ENCODE results near the gene TPSB2.
"Not testable (repeated sequence)": the region's sequence is repeated elsewhere in the genome, so short reads cannot be mapped to it uniquely, and the experiment has no call there.

The TPSB2 gene

GRCh38 chr16:1188432-1189189 lies 41.4 kb downstream of the TPSB2 start:
- Histone ChIP-seq H3F3A (ENCODE audit: control insufficient read depth, insufficient read depth) (no peaks in the 10 kb centered on the region), H3K4me1 (ENCODE audit: control insufficient read depth, low read length) (no peaks in the 10 kb centered on the region), H3K4me2 (ENCODE audit: low read length) (no peak overlapping the region), H3K27ac (ENCODE audit: low read depth, low read length) (no peak overlapping the region), H3K27me3 (ENCODE audit: control insufficient read depth, low read length) (no peaks in the 10 kb centered on the region), H3K9me3 (ENCODE audit: control insufficient read depth, insufficient read depth, low read length) (no peaks in the 10 kb centered on the region), H3K79me2 (ENCODE audit: control insufficient read depth, low read length) (no peaks in the 10 kb centered on the region), H3K4me3 (ENCODE audit: low read length) (no peak overlapping the region), H3K9me2 (replicated peaks; ENCODE audit: control insufficient read depth, low read length) (no peaks in the 10 kb centered on the region), H3K36me3 (ENCODE audit: control insufficient read depth, low read length) (no peaks in the 10 kb centered on the region), H4K20me1 (ENCODE audit: control insufficient read depth, insufficient read depth, low read depth, low read length) (no peaks in the 10 kb centered on the region)
- no peak for TF ChIP-seq EZH2phosphoT487 (IDR thresholded peaks at IDR 0.05; ENCODE audit: borderline replicate concordance, low read length)
- TF ChIP-seq, protein P1, sequence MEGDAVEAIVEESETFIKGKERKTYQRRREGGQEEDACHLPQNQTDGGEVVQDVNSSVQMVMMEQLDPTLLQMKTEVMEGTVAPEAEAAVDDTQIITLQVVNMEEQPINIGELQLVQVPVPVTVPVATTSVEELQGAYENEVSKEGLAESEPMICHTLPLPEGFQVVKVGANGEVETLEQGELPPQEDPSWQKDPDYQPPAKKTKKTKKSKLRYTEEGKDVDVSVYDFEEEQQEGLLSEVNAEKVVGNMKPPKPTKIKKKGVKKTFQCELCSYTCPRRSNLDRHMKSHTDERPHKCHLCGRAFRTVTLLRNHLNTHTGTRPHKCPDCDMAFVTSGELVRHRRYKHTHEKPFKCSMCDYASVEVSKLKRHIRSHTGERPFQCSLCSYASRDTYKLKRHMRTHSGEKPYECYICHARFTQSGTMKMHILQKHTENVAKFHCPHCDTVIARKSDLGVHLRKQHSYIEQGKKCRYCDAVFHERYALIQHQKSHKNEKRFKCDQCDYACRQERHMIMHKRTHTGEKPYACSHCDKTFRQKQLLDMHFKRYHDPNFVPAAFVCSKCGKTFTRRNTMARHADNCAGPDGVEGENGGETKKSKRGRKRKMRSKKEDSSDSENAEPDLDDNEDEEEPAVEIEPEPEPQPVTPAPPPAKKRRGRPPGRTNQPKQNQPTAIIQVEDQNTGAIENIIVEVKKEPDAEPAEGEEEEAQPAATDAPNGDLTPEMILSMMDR (IDR thresholded peaks at IDR 0.05; ENCODE audit: low read depth, low read length, poor library complexity, severe bottlenecking) = no peak

DNA sequence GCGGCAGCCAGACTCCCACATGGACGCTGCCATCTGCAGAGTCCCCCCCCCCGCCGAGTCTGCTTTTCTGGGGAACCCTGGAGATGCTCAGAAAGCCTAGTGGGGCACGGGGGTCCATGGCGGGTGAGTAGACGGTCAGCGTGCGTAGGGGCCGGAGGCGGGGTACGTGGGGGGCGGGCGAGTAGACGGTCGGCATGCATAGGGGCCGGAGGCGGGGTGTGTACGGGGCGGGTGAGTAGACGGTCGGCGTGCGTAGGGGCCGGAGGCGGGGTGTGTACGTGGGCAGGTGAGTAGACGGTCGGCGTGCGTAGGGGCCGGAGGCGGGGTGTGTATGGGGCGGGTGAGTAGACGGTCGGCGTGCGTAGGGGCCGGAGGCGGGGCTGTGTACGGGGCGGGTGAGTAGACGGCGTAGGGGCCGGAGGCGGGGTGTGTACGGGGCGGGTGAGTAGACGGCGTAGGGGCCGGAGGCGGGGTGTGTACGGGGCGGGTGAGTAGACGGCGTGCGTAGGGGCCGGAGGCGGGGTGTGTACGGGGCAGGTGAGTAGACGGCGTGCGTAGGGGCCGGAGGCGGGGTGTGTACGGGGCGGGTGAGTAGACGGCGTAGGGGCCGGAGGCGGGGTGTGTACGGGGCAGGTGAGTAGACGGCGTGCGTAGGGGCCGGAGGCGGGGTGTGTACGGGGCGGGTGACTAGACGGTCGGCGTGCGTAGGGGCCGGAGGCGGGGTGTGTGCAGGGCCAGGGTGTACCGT lies 44.4 kb downstream of the TPSB2 start:
- not testable (repeated sequence) for H3K27me3 ChIP-seq (ENCODE audit: control insufficient read depth, low read length); H3K4me3 ChIP-seq (ENCODE audit: low read length); H3K36me3 ChIP-seq (ENCODE audit: control insufficient read depth, low read length); H3K9me3 ChIP-seq (ENCODE audit: control insufficient read depth, insufficient read depth, low read length); H4K20me1 ChIP-seq (ENCODE audit: control insufficient read depth, insufficient read depth, low read depth, low read length); H3K4me1 ChIP-seq (ENCODE audit: control insufficient read depth, low read length); H3K4me2 ChIP-seq (ENCODE audit: low read length); H3F3A ChIP-seq (ENCODE audit: control insufficient read depth, insufficient read depth); H3K79me2 ChIP-seq (ENCODE audit: control insufficient read depth, low read length); H3K27ac ChIP-seq (ENCODE audit: low read depth, low read length); H3K9me2 ChIP-seq (replicated peaks; ENCODE audit: control insufficient read depth, low read length)

DNA sequence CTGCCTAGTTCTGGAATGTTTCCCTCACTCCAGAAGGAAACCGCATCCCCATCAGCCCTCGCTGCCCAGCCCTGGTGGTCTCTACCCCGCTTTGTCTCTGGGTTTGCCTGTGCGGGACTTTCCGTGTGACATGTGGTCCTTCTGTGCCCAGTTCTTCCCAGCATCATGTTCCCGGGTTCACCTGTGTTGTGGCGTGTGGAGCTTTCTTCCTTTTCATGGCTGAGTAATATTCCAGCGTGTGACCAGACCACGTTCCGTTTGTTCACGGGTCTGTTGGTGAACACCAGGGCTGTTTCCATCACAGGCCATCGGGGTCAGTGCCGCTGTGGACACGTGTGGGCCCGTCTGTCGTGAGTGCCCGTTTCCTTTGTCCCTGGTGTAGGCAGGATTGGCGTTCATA lies 45.0 kb downstream of the TPSB2 start:
- H3K27ac ChIP-seq (ENCODE audit: low read depth, low read length) = no peak overlapping the region
- no peaks in the 10 kb centered on the region for H3K9me3 ChIP-seq (ENCODE audit: control insufficient read depth, insufficient read depth, low read length)
- no peak overlapping the region for H3K4me3 ChIP-seq (ENCODE audit: low read length)
- no peaks in the 10 kb centered on the region for H3K36me3 ChIP-seq (ENCODE audit: control insufficient read depth, low read length)
- no peaks in the 10 kb centered on the region for H3K4me1 ChIP-seq (ENCODE audit: control insufficient read depth, low read length)
- no peak overlapping the region for H3K4me2 ChIP-seq (ENCODE audit: low read length)
- no peaks in the 10 kb centered on the region for H4K20me1 ChIP-seq (ENCODE audit: control insufficient read depth, insufficient read depth, low read depth, low read length)
- H3F3A ChIP-seq (ENCODE audit: control insufficient read depth, insufficient read depth) = no peaks in the 10 kb centered on the region
- no peak for TF ChIP-seq EZH2phosphoT487 (IDR thresholded peaks at IDR 0.05; ENCODE audit: borderline replicate concordance, low read length)
- TF ChIP-seq, protein P1 (IDR thresholded peaks at IDR 0.05; ENCODE audit: low read depth, low read length, poor library complexity, severe bottlenecking) = no peak
- H3K79me2 ChIP-seq (ENCODE audit: control insufficient read depth, low read length) = no peaks in the 10 kb centered on the region
- H3K27me3 ChIP-seq (ENCODE audit: control insufficient read depth, low read length) = no peaks in the 10 kb centered on the region
- no peaks in the 10 kb centered on the region for H3K9me2 ChIP-seq (replicated peaks; ENCODE audit: control insufficient read depth, low read length)

Measured in DOHH2 (cell line).